GM19455 (cell line): ENCODE measurements around the gene DNAI7.

Source experiments
- ATAC-seq: cut with Tn5 transposase; IDR thresholded peaks from one replicate; pipeline ENCODE4 v1.9.1; 2021; ENCODE audit not compliant: unreplicated experiment

The DNAI7 gene

GRCh38 chr12:25195056-25195971 lies at the start of gene DNAI7, which contains the start of gene ETFRF1:
DNAI7 (minus strand) TSS chr12:25195160; CDS start chr12:25195078, 82 bp downstream.
ETFRF1 (plus strand) TSS chr12:25195237; CDS start chr12:25203957, 8,720 bp downstream.
- peak; percentile 96 for ATAC-seq

- no peak for ATAC-seq
Measured at GRCh38 chr12:25243680-25243990, 48.7 kb upstream of the DNAI7 start.

- no peak for ATAC-seq
Measured at GRCh38 chr12:25242981-25243679, 48.2 kb upstream of the DNAI7 start.

- ATAC-seq = peak; percentile 68
Measured at GRCh38 chr12:25241167-25242020, 46.4 kb upstream of the DNAI7 start.

GRCh38 chr12:25236626-25237025 lies 41.7 kb upstream of the DNAI7 start:
- no peak for ATAC-seq

- no peak for ATAC-seq
Measured at GRCh38 chr12:25236190-25236589, 41.2 kb upstream of the DNAI7 start.

GRCh38 chr12:25213338-25213737 lies 18.4 kb upstream of the DNAI7 start:
- ATAC-seq = no peak

- no peak for ATAC-seq
Measured at GRCh38 chr12:25208554-25208953, 13.6 kb upstream of the DNAI7 start.

GRCh38 chr12:25207846-25208245 lies 12.9 kb upstream of the DNAI7 start:
- ATAC-seq = no peak

- ATAC-seq = no peak
Measured at GRCh38 chr12:25207411-25207810, 12.5 kb upstream of the DNAI7 start.

GRCh38 chr12:25202137-25202536 lies 7.2 kb upstream of the DNAI7 start:
- ATAC-seq = no peak

- ATAC-seq = no peak
Measured at GRCh38 chr12:25200703-25201102, 5.7 kb upstream of the DNAI7 start.

- no peak for ATAC-seq
Measured at GRCh38 chr12:25197608-25198007, 2.6 kb upstream of the DNAI7 start.

GRCh38 chr12:25194722-25195055 lies 271 bp downstream of the DNAI7 start:
- ATAC-seq = peak; percentile 23

- ATAC-seq = no peak
Measured at GRCh38 chr12:25194214-25194613, 746 bp downstream of the DNAI7 start.

GRCh38 chr12:25190793-25191192 lies 4.2 kb downstream of the DNAI7 start:
- ATAC-seq = no peak

- no peak for ATAC-seq
Measured at GRCh38 chr12:25189656-25190055, 5.3 kb downstream of the DNAI7 start.

- no peak for ATAC-seq
Measured at GRCh38 chr12:25187781-25188180, 7.2 kb downstream of the DNAI7 start.

GRCh38 chr12:25186788-25187402 lies 8.1 kb downstream of the DNAI7 start:
- peak; percentile 88 for ATAC-seq

GRCh38 chr12:25186038-25186787 lies 8.7 kb downstream of the DNAI7 start:
- no peak for ATAC-seq
